GM18526 (cell line): ENCODE measurements around the gene BCL11A.

Experiments
- POLR2A ChIP-seq: IDR thresholded peaks from 3 replicates; pipeline ENCODE4 v1.6.1; 2011; ENCODE audit not compliant: insufficient read length; ENCODE audit errors: extremely low read depth

The BCL11A gene

DNA sequence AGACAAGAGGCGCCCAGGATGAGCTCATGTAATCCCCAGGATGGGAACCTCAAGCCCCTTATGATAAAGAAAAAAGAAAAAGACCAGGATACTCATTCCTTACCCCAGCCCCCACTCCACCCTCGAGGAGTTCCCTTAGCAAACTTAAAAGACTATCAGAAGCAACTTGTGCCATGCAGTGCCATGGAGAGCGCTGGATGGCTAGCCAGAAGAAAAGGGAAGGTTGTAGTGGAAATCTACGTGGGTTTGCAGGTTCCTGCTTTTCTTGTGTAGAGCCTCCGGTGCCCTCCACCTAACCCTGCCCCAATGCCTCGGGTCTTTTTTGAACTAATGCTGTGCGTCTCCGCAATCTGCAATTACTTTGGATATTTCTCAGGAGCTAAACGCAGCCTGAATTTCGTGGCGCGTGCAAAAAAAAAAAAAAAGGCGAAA lies 16.2 kb upstream of the BCL11A start:
- no peak for TF ChIP-seq POLR2A

DNA sequence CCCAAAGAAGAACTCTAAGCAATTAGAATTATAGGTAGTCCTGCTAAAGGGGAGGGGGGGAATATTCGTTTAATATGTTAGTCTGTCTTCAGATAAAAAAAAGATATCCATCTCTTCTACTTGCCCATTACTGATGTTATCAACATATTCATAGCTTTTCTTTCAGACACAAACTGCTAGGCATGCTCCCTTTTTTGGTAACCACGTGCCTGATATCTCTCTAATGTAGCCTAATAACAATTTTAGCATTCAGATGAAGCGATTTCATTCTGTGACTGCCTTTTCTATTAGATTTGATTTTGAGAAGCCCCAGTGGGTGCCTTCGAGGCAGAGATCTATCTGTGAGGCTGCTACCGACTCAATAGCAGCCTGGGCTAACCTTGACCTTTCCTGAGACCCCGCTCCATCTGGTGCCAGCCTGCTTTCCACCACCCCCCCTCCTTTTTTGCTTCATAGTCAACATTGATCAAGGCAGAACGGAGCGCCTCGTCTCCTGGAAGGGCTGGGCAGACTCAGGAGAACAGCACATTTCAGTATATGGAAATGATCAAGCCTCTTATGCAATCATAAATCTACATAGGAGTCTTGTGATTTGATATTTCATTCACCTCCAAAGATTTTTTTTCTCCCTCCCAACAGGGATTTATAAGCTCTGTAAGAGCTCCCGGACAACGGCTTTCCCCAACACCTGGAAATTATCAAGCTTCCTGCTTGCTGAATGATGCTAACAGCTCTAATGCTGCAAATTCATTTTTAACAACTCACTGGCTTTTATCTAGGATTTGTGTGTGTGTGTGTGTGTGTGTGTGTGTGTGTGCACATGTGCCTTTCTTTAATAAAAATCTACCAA lies 14.7 kb upstream of the BCL11A start:
- TF ChIP-seq POLR2A, result no peak

DNA sequence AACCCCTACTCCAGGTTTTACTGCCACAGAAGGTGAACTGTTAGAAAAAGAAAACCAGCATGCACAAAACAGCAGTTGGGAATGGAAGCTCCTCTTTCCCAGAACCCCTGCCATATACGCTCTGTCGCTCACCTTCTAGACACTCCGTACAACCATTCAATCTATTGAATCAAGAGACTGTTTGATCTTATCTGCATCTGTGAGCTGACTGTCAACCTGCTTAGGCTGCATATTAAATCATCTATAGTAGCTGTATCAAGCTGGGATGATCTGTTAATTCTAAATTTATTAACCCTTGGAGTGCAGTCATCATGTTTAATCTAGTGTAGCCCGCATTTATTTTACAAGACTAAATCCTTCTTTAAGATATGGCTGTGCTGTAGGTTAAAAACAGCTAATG lies 13.6 kb upstream of the BCL11A start:
- TF ChIP-seq POLR2A, result no peak

DNA sequence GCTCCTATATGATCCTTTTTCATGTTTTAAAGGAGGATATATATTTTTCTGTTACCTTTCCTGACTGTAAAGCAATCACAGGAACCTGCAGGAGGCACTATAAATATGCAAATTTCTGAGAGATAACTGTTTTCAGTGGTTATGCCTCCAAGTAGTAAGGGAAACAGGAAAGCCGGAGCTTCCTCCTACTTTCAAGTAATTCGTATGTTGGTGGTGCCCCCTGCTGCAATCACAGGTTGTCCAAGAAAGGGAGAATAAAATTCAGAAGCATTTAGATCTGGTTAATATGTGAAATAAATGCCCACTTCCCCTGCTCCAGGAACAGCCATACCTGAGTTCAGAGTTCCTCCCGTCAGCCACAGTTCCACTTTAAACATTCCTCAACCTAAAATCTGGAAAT lies 12.0 kb upstream of the BCL11A start:
- TF ChIP-seq POLR2A, result no peak

DNA sequence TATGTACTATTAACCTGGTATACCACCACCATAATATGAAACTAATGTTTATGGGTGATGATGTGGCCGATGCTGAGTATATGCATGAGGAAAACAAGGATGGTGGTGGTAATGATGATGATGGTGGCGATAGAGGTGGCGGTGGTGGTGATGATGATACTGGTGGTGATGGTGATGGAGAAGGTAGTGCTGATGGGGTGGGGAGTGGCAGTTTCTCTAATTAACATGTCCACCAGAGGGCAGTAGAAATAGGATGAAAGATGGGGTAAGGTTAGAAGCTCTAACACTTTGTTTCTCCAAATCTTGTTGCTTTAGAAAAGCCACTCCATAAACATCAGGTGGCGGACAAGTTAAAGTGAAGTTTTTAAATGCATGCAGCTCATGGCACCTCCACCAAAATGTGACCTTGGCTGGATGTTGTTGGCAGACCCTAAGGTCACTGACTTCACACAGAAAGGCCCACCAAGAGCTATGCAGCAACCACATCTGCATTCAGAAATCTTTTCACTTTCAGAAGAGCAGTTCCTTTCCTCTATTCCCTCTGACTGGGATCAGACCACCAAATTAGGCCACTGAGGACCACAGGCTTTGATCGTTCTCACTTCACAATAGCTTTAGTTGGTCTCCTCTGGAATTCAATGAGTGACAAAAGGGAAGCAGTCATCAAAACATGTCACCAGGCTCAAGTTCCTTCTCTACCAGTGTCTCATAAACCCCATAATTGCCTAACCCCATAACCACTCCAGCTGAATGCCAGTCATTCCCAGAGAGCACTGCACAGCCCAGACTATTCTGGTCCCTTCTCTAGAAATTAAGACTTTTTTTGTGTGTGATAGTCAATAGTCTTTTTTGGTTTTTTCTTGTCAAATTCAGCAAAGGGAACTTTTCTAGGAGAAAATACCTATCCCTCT lies 7.5 kb upstream of the BCL11A start:
- TF ChIP-seq POLR2A, result no peak

DNA sequence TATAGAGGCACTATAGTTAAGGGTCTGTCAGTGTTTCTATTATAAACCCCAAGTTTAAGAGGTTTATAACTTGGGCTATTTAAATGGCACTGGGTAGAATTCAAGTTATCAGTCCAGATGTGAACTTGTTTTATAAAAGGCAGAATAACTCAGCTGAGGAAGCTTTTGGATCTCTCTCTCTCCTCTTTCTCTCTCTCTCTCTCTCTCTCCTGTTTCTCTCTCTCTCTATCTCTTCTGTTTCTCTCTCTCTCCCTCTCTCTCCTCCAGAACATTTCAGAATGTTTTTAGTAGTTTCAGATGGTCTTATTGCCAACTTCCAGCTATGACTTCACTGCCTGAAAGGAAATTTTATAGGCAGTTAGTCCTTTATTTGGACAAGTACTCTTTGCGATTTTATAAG lies 6.4 kb upstream of the BCL11A start:
- TF ChIP-seq POLR2A, result no peak

DNA sequence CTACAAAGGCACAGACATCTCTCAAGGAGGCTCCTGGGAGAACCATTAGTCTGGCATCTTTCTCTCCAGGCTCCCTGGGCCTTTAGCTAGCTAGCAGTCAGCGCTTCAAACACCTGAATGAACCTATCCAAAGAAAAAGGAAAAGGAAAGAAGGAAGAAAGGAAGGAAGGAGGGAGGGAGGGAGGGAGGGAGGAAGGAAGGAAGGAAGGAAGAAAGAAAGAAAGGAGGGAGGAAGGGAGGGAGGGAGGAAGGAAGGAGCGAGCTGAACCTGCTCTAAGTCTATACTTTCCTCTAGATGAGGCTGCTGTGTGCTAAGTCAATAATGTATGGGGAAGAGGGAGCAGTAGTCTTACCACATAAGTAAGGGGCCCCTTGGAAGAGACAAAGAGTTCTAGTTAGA lies 5.1 kb upstream of the BCL11A start:
- TF ChIP-seq POLR2A, result no peak

DNA sequence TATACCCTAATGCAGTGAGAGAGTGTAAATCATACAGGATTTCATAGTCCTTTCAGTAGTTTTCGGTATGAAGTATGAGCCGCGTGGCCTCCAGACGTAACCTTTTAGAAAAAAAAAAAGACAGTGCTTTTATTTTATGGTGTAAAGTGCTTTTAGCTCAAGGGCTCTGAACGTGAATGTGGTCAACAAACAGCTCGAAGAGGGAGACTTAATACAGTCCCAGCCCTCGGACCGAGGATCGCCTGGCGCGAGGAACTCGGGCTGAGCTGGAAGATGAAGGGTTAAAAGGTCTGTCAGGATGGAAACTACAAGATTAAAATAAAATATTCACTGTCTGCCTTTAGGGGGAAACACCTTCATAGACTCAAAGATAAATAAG lies 4.0 kb upstream of the BCL11A start:
- TF ChIP-seq POLR2A, result no peak

DNA sequence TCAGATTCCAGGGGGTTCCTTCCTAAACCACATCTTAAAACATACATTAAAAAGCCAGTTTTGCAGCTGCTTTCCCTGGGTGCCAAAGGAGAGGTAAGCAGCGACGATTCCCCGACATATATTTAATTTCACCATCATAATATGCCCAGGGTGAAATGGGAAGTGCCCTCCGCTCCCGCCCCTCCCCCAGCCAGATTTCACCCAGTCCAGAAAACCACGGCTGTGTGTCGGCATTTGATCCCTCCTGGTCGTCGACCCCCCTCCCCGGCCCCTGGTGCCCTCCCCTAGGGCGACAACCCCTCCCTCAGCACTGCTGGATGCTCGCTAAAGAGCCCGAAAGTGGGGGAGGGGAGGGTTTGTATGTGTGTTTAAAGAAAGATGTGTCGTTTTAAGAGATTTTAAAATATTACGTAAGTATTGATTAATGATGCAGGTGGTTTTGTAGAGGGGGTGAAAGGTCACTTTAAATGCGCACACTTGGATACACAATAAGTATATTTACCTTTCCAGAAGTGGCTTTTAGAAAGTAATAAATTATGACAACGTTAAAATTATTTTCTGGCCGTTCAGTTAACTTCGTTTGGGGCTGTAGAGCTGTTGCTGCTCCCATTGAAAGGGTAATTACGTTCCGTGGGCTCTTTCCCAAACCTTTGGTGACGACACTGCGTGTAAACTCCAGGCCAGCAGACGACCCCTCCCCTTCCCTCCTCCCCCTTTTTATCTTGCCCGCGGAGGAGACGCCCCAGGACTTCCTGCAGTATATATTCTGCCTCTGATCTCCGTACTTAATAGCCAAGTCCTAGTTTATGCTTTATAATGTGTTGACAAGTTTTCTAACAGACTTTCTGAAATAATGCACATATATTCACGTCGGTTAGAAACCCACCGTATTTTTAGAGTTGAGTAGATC lies 3.4 kb upstream of the BCL11A start:
- TF ChIP-seq POLR2A, result no peak

DNA sequence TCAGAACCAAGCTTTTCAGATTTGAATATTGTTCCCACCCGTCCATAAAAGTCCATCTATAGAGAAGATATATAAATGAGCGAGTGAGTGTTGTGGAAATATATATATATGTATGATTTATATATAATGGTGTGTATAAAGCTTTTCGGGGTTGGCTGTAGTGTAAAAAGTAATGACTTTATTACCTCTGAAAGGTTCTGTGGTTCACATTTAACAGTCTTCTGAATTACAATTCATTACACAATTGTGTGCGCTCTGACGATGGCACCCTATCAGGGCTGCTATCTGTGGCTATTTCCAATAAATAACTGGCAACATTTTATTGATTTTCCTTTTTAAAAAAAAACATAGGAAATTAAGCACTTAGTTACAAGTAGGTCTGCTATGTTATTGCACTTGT lies 2.7 kb upstream of the BCL11A start:
- no peak for TF ChIP-seq POLR2A

DNA sequence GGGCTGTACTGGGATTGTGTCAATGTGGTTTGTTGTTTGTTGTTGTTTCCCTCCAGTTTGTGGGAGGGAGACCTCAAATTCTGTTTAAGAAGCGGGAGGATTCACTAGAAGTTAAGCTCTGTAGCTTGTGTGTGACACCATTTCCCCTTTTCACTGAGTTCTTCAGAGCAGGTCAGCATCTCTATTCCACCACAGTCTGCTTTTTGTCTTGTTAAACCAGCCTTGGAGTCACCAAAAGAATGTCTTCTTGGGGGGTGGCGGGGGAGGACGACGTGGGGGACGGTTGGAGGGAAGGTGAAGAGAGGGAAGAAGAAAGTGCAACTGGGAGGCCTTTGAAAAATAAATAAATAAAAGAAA lies 2.3 kb upstream of the BCL11A start:
- no peak for TF ChIP-seq POLR2A

DNA sequence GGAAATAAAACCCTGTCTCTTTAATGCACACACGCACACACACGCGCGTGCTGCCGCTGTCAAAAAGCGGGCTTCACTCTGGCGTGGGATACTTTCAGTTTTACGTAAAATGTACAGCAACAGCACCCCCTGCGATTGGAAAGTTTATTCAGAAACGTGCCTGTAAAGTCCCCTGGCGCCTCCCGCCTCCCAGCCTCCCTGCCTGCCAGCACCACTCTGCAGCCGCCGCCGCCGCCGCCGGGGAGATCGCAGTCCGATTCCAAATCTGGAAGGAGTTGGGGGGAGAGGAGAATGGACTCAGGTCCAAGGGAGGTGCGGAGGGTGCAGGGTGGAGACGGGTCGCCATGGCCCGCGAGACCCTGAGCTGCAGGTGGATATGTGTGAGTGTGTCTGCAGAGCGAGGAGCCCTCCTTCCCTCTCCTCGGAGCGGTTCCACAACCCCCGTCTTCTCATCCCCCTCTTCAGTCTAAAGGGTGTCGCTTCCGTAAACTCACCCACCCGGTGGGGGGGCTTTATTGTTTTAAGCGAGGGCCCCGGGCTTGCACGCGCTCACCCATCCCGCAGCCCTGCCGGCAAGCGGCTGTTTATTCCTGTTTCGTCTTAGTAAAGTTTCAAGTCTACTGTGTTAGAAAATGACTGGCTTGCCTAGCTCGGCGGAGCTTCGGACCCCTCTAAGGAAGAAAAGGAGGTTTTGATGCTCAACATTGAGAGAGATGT lies 1.8 kb upstream of the BCL11A start:
- TF ChIP-seq POLR2A, result peak; percentile 35

DNA sequence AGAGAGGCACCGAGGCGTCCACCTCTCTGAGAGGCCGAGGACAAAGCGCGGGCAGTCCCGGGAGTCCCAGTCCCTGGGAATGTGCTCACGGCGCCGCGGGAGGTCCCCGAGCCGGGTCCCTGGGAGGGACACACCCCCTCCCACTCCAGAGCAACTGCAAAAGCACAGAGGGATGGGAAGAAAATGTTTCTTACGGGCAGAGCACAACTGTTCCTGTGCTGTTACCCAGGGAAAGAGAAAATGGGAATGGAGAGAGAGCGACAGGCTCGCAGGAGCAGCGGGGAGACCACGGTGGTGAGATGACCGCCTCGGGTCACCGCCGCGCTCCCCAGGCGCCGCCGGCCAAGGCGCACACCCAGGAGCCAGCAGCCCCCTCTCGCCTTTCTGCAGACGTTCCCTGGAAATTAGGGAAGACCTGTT lies 1.2 kb upstream of the BCL11A start:
- TF ChIP-seq POLR2A, result no peak

DNA sequence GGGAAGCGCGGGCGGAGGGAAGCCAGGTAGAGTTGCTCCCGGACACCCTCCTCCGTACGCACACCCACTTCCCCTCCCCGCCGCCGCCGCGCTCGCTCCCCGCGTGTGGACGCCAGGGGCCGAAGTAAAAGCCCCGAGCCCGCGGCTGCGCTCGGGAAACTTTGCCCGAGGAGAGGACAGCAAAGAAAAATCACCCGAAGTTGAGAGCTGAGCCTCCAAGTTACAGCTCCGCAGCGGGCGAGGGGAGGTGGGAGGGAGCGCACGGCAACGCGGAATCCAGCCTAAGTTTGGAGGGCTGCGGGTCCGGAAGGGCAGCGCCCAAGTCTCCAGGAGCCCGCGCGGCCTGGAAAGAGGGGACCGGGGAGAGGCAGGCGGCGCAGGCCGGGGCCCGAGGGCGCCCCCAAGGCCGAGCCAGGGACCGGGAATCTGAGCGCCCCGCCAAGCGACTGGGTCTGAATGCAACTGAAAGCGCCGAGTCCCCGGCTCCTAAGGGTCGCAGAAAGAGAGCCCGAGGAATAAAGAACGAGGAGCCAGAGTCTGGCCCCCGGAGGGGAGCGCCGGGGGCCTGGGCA lies 706 bp upstream of the BCL11A start:
- no peak for TF ChIP-seq POLR2A
